Loucy (cell line): ENCODE data around the gene ADAMTS10.
"Not testable (repeated sequence)": the region's sequence is repeated elsewhere in the genome, so short reads cannot be mapped to it uniquely, and the experiment has no call there.

Experiments
- H2AFZ ChIP-seq: fragments of 200-600 bp; sonication (generic); 2 replicates; pipeline ENCODE4 v1.6.0; 2016; ENCODE audit warnings: antibody characterized with exemption, mild to moderate bottlenecking, low read length, moderate library complexity
- H3F3A ChIP-seq: fragments of 200-600 bp; 2 replicates; pipeline ENCODE4 v1.6.0; 2016; ENCODE audit warnings: antibody characterized with exemption, low read depth, mild to moderate bottlenecking
- H3K27me3 ChIP-seq: fragments of 200-600 bp; sonication (generic); 2 replicates; pipeline ENCODE4 v1.6.1; 2014; ENCODE audit warnings: low read length, mild to moderate bottlenecking; ENCODE audit not compliant: insufficient read depth, poor library complexity, severe bottlenecking
- H3K36me3 ChIP-seq: fragments of 200-600 bp; sonication (generic); 2 replicates; pipeline ENCODE4 v1.6.1; 2016; ENCODE audit warnings: low read length; ENCODE audit not compliant: insufficient read depth
- H3K4me1 ChIP-seq: fragments of 200-600 bp; sonication (generic); 2 replicates; pipeline ENCODE4 v1.5.1; 2014; ENCODE audit warnings: low read length, mild to moderate bottlenecking; ENCODE audit not compliant: insufficient read depth, poor library complexity, severe bottlenecking
- H3K4me2 ChIP-seq: fragments of 200-600 bp; sonication (generic); 2 replicates; pipeline ENCODE4 v1.6.0; 2014; ENCODE audit warnings: antibody characterized with exemption, low read length, low read depth, mild to moderate bottlenecking; ENCODE audit not compliant: poor library complexity, severe bottlenecking
- H3K4me3 ChIP-seq: fragments of 200-600 bp; sonication (generic); 2 replicates; pipeline ENCODE4 v1.5.1; 2014; ENCODE audit warnings: low read length, mild to moderate bottlenecking, mixed read lengths; ENCODE audit not compliant: poor library complexity, severe bottlenecking
- H3K79me2 ChIP-seq: fragments of 200-600 bp; sonication (generic); 2 replicates; pipeline ENCODE4 v1.6.1; 2014; ENCODE audit warnings: low read length; ENCODE audit not compliant: insufficient read depth
- H3K9ac ChIP-seq: fragments of 200-600 bp; sonication (generic); 2 replicates; pipeline ENCODE4 v1.6.0; 2014; ENCODE audit warnings: mild to moderate bottlenecking, low read depth, low read length, moderate library complexity; ENCODE audit not compliant: poor library complexity, severe bottlenecking
- H3K9me2 ChIP-seq: fragments of 200-600 bp; sonication (generic); replicated peaks from 2 replicates; pipeline ENCODE4 v1.6.1; 2016; ENCODE audit warnings: low read depth, low read length, mixed read lengths
- H3K9me3 ChIP-seq: fragments of 200-600 bp; sonication (generic); 2 replicates; pipeline ENCODE4 v1.6.1; 2014; ENCODE audit warnings: mild to moderate bottlenecking, antibody characterized with exemption, low read length, low read depth; ENCODE audit not compliant: insufficient read depth
- H4K20me1 ChIP-seq: fragments of 200-600 bp; sonication (generic); 2 replicates; pipeline ENCODE4 v1.6.0; 2014; ENCODE audit warnings: antibody characterized with exemption, low read length, mild to moderate bottlenecking; ENCODE audit not compliant: insufficient read depth, poor library complexity, severe bottlenecking
- EZH2phosphoT487 ChIP-seq: fragments of 200-600 bp; IDR thresholded peaks from 2 replicates; pipeline ENCODE4 v1.6.1; 2018; ENCODE audit warnings: antibody characterized with exemption, mild to moderate bottlenecking, moderate library complexity, borderline replicate concordance
- TF ChIP-seq, protein P1 (sequence below): fragments of 200-600 bp; sonication (generic); conservative IDR thresholded peaks from 2 replicates; pipeline ENCODE4 v1.5.1; 2014; ENCODE audit warnings: mild to moderate bottlenecking, antibody characterized with exemption, low read length

The ADAMTS10 gene

DNA sequence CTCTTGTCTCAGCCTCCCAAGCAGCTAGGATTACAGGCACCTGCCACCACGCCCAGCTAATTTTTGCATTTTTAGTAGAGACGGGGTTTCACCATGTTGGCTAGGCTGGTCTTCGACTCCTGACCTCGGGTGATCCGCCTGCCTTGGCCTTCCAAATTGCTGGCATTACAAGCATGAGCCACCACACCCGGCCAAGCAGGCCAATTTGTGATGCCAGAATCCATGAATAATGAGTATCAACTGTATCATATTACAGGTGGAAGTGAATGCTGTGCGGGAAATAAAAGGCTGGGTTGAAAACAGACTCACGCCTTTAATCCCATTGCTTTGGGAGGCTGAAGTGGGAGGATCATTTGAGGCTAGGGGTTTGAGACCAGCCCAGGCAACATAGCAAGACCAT is 16.3 kb upstream of the ADAMTS10 start:
- Histone ChIP-seq H3K4me3 (no peak overlapping the region), H3K9me2 (no peaks in the 10 kb centered on the region), H3K9me3 (no peaks in the 10 kb centered on the region), H4K20me1 (no peaks in the 10 kb centered on the region), H3K9ac (no peak overlapping the region), H3K4me2 (no peak overlapping the region), H3K4me1 (no peaks in the 10 kb centered on the region), H3K36me3 (no peaks in the 10 kb centered on the region), H3F3A (no peaks in the 10 kb centered on the region), H2AFZ (no peak overlapping the region), H3K27me3 (no peaks in the 10 kb centered on the region), H3K79me2 (no peaks in the 10 kb centered on the region)
- TF ChIP-seq, protein P1, sequence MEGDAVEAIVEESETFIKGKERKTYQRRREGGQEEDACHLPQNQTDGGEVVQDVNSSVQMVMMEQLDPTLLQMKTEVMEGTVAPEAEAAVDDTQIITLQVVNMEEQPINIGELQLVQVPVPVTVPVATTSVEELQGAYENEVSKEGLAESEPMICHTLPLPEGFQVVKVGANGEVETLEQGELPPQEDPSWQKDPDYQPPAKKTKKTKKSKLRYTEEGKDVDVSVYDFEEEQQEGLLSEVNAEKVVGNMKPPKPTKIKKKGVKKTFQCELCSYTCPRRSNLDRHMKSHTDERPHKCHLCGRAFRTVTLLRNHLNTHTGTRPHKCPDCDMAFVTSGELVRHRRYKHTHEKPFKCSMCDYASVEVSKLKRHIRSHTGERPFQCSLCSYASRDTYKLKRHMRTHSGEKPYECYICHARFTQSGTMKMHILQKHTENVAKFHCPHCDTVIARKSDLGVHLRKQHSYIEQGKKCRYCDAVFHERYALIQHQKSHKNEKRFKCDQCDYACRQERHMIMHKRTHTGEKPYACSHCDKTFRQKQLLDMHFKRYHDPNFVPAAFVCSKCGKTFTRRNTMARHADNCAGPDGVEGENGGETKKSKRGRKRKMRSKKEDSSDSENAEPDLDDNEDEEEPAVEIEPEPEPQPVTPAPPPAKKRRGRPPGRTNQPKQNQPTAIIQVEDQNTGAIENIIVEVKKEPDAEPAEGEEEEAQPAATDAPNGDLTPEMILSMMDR: no peak
- TF ChIP-seq EZH2phosphoT487: no peak

DNA sequence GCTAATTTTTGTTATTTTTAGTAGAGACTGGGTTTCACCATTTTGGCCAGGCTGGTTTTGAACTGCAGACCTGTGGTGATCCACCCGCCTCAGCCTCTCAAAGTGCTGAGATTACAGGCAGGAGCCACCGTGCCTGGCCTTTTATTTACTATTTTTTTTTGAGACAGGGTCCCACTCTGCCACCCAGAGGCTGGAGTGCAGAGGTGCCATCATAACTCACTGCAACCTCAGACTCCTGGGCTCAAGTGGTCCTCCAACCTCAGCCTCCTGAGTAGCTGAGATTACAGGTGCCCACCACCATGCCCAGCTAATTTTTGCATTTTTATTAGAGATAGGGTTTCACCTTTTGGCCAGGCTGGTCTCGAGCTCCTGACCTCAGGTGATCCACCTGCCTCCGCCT is 12.4 kb upstream of the ADAMTS10 start:
- H3K9me2 ChIP-seq, H3K4me3 ChIP-seq, H3K27me3 ChIP-seq, H3K4me1 ChIP-seq, H3K4me2 ChIP-seq, H3K9me3 ChIP-seq, H4K20me1 ChIP-seq, H3F3A ChIP-seq, H2AFZ ChIP-seq, H3K79me2 ChIP-seq, H3K9ac ChIP-seq, H3K36me3 ChIP-seq: not testable (repeated sequence)
- TF ChIP-seq, protein P1: peak; percentile 63

DNA sequence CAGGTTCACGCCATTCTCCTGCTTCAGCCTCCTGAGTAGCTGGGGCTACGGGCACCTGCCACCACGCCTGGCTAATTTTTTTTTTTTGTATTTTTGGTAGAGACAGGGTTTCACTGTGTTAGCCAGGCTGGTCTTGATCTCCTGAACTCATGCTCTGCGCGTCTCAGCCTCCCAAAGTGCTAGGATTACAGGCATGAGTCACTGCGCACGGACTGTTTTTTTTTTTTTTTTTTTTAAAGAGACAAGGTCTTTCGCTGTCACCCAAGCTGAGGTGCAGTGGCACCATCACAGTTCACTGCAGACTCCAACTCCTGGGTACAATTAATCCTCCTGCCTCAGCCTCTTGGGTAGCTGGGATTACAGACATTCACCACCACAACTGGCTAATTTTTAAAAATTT is 8.2 kb upstream of the ADAMTS10 start:
- Histone ChIP-seq H4K20me1 (no peaks in the 10 kb centered on the region), H3F3A (0 out of 2 replicates have a peak, but pooled peaks cover 2% of the 10 kb centered on the region), H3K9me2 (no peaks in the 10 kb centered on the region), H3K27me3 (no peaks in the 10 kb centered on the region), H3K79me2 (no peaks in the 10 kb centered on the region), H3K4me2 (no peak overlapping the region), H3K9me3 (no peaks in the 10 kb centered on the region), H2AFZ (no peak overlapping the region), H3K4me3 (no peak overlapping the region), H3K4me1 (no peaks in the 10 kb centered on the region), H3K9ac (no peak overlapping the region), H3K36me3 (no peaks in the 10 kb centered on the region)
- no peak for TF ChIP-seq EZH2phosphoT487
- TF ChIP-seq, protein P1: no peak
